ENCODE data around the gene SP5. TPM values are rescaled to one million over a fixed set of nuclear protein-coding genes. Genes with fewer than 3 reads are reported as not detected.

SP5 gene
- not detected in 2 replicates for total RNA-seq (ENCODE audit: low replicate concordance)

DNA sequence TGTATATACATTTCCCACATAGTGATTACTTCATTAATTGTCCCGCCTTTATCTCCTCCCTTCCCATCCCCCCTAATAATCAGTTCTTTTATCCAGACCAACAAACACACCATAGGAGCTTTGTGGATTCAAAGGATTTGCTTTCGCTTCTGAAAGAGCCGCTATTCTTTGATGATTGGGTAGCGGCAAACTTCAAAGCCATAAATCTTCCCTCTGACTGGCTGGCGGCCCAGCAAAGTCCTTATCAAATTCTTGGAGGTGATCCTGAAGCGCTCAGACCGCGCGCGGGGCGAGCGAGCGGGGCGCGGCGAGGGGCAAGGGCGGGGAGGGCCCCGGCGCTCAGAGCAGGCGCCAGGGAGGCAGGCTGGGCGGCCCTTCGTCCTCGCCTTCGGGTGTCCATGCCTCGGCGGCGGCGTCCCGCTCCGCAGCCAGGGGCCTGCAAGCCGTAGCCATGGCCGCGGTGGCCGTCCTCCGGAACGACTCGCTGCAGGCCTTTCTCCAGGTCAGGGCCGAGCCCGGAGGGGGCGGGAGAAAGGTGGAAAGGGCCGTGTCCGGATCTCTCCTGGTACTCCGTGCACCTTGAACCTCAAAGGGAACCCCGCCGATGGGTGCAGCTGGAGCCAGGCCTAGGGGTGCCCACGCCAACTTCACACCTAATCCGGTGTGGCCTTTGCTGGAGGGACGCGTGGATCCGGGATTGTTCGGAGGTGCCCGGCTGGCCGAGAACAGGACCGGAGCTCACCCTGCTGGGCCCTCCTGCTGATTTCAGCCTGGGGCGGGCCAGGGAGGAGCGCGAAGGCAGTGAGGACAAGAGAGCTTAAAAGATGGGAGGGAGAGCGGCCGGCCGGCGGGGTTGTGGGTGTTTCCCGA is at the start of gene SP5:
Gene SP5, plus strand, starts transcription at position 276 of the 870 bp plus-strand sequence. Its CDS starts 176 bp downstream, at position 452.

Other genes starting within 250 kb of the SP5 start
- gene ERICH2, start 55.0 kb downstream of the SP5 start, total RNA-seq (ENCODE audit: low replicate concordance), result 1.4 TPM in 1 of 2 replicates, not detected in the other
- gene GAD1, start 101.5 kb downstream of the SP5 start, total RNA-seq (ENCODE audit: low replicate concordance), result 0.15 and 0.23 TPM in 2 replicates
- gene GORASP2, start 213.9 kb downstream of the SP5 start, total RNA-seq (ENCODE audit: low replicate concordance), result 21.1 and 34.0 TPM in 2 replicates